A549 (cell line): ENCODE results near the gene SEC14L5. TPM values are rescaled to one million over a fixed set of nuclear protein-coding genes. Genes with fewer than 3 reads are reported as not detected.

Experiments
- ATAC-seq, 2 experiments: fragments of 200-7000 bp in 1 of 2; fragments of >200 bp in 1 of 2; cut with Nextera tagmentation in 1 of 2; cut with Tn5 transposase in 1 of 2; 3 replicates each; pipeline versions ENCODE4 v1.8.0 to v1.9.1; 2018 to 2020; ENCODE audit warnings: mild to moderate bottlenecking in 1 of 2, moderate library complexity in 1 of 2
- CTCF ChIA-PET: fragments of 300-600 bp; sonication (Branson Sonifier 250); formaldehyde crosslinking; extraction: SDS; loops from one replicate; lab custom pipeline; 2021; ENCODE audit warnings: antibody characterized with exemption, inconsistent platforms; lab: Yijun Ruan, JAX
- POLR2A ChIA-PET: fragments of 350-600 bp; formaldehyde crosslinking; extraction: SDS; loops from one replicate; lab custom pipeline; 2021; ENCODE audit warnings: antibody characterized with exemption, inconsistent platforms; lab: Yijun Ruan, JAX
- DNase-seq, 2 experiments: peaks; one replicate each; pipeline versions ENCODE4 v3.0.0 to v3.0.0-alpha.2; 2011 to 2016; ENCODE audit warnings: low read depth in 1 of 2, low spot score in 1 of 2
- FAIRE-seq: peaks from 2 replicates; lab custom pipeline; 2011; peaks lifted over from hg19 to GRCh38; lab: Jason Lieb, UNC
- H3K27ac ChIP-seq, 2 experiments: fragments of >200 bp; sonication (Bioruptor Twin); formaldehyde crosslinking; 3 replicates each; pipeline ENCODE4 v1.5.1; 2016 to 2017
- H3K4me1 ChIP-seq: fragments of >200 bp; sonication (Bioruptor Twin); formaldehyde crosslinking; 3 replicates; pipeline ENCODE4 v1.6.1; 2016
- H3K4me2 ChIP-seq: fragments of >200 bp; sonication (Bioruptor Twin); formaldehyde crosslinking; 3 replicates; pipeline ENCODE4 v1.6.1; 2016
- H3K4me3 ChIP-seq: fragments of >200 bp; sonication (Bioruptor Twin); formaldehyde crosslinking; 3 replicates; pipeline ENCODE4 v1.5.1; 2016
- H3K9me3 ChIP-seq: fragments of >200 bp; sonication (Bioruptor Twin); formaldehyde crosslinking; 3 replicates; pipeline ENCODE4 v1.6.1; 2016
- BHLHE40 ChIP-seq: IDR thresholded peaks from 2 replicates; pipeline ENCODE4 v1.6.1; 2012; ENCODE audit warnings: low read depth, low read length, inconsistent platforms
- CHD4 ChIP-seq: fragments of 200-600 bp; sonication (generic); IDR thresholded peaks from 2 replicates; pipeline ENCODE4 v1.6.1; 2016; ENCODE audit warnings: antibody characterized with exemption, mild to moderate bottlenecking, borderline replicate concordance
- E2F6 ChIP-seq: IDR thresholded peaks from 2 replicates; pipeline ENCODE4 v1.6.1; 2012; ENCODE audit warnings: low read depth, borderline replicate concordance
- ESRRA ChIP-seq: fragments of 150-350 bp; IDR thresholded peaks from 2 replicates; pipeline ENCODE4 v1.6.1; 2014; ENCODE audit warnings: mild to moderate bottlenecking, low read length, borderline replicate concordance
- FOSB ChIP-seq: fragments of 250-450 bp; sonication (Bioruptor Pico); IDR thresholded peaks from 2 replicates; pipeline ENCODE4 v1.5.0; 2020; ENCODE audit warnings: mild to moderate bottlenecking, moderate library complexity
- MYC ChIP-seq: IDR thresholded peaks from 2 replicates; pipeline ENCODE4 v1.6.1; 2012; ENCODE audit warnings: mild to moderate bottlenecking, inconsistent platforms, low read length, improper control_type of control experiment, borderline replicate concordance
- NR3C1 ChIP-seq: fragments of >200 bp; sonication (Bioruptor Twin); formaldehyde crosslinking; IDR thresholded peaks from 3 replicates; pipeline ENCODE4 v1.6.1; 2017
- POLR2AphosphoS2 ChIP-seq: conservative IDR thresholded peaks from 2 replicates; pipeline ENCODE4 v1.6.1; 2012; ENCODE audit warnings: low read length, improper control_type of control experiment, inconsistent platforms
- RAD21 ChIP-seq, 2 experiments: fragments of >200 bp in 1 of 2; sonication (Bioruptor Twin) in 1 of 2; formaldehyde crosslinking in 1 of 2; IDR thresholded peaks in 1 of 2; conservative IDR thresholded peaks in 1 of 2; 2 replicates in 1 of 2; 3 replicates in 1 of 2; pipeline ENCODE4 v1.6.1; 2012 to 2018; ENCODE audit warnings: inconsistent platforms in 1 of 2
- RNF2 ChIP-seq: fragments of 200-600 bp; sonication (generic); IDR thresholded peaks from 2 replicates; pipeline ENCODE4 v1.6.1; 2016; ENCODE audit warnings: low read depth, mild to moderate bottlenecking, antibody characterized with exemption, moderate library complexity, borderline replicate concordance
- TFCP2L1 ChIP-seq: fragments of 250-450 bp; sonication (Bioruptor Pico); IDR thresholded peaks from 2 replicates; pipeline ENCODE4 v1.5.0; 2021; ENCODE audit warnings: mild to moderate bottlenecking
- TP53 ChIP-seq: fragments of 250-450 bp; sonication (Bioruptor Pico); IDR thresholded peaks from 2 replicates; pipeline ENCODE4 v1.5.0; 2021; ENCODE audit warnings: mild to moderate bottlenecking, moderate library complexity
- WGBS: methylation state at CpG from one replicate; pipeline ENCODE4 v1.1.6; 2017; ENCODE audit errors: missing lambda C conversion rate; 5-methylcytosine and 5-hydroxymethylcytosine counted together
- polyA plus RNA-seq, 4 experiments: library from polyadenylated mRNA; depleted of rRNA in 3 of 4; stranded (reverse); fragments of >200 nt; fragmentation: RNase III in 1 of 4; extraction: RNeasy Plus Mini Kit Qiagen cat#74134 plus additional on column Dnase treatment in 1 of 4; gene quantifications; 2 replicates in 3 of 4; 3 replicates in 1 of 4; pipeline ENCODE4 v1.2.3, GENCODE V29; 2011 to 2017
- TF ChIP-seq, protein P1 (sequence below): fragments of 200-600 bp; sonication (generic); IDR thresholded peaks from 2 replicates; pipeline ENCODE4 v1.6.1; 2016; ENCODE audit warnings: antibody characterized with exemption, mild to moderate bottlenecking, moderate library complexity

SEC14L5 gene
- polyA plus RNA-seq, 2 of the 4 experiments (the other 2 are of a cell fraction) = 0.03 to 0.05 TPM

- 52% methylated on average over 6 of the region's 10 CpGs for WGBS
- ChIA-PET CTCF (interaction anchor here (0.6 to 1.3 kb wide), 6 partner anchors 9 to 33 kb away, joined by 3 to 7 read pairs (median 4); no protein-coding TSS in a partner anchor), POLR2A (no interaction called here)
- no peak for FAIRE-seq
- Histone ChIP-seq H3K4me2 (no peak overlapping the region), H3K4me3 (no peak overlapping the region), H3K27ac (no peak overlapping the region), H3K4me1 (peaks cover 3% of the 10 kb centered on the region; the same call in 1 of the 3 replicates), H3K9me3 (no peaks in the 10 kb centered on the region)
- ATAC-seq = no peak
- TF ChIP-seq MYC = no peak
- no peak for TF ChIP-seq E2F6
- DNase-seq = no peak
Measured at GRCh38 chr16:5060073-5060641, 102.0 kb downstream of the SEC14L5 start.

GRCh38 chr16:5062051-5062450, 103.9 kb downstream of the SEC14L5 start:
- FAIRE-seq (no peak), ATAC-seq (0 out of 6 replicates have a peak, but pooled peaks of 1 of the 2 experiments have one; percentile 26), DNase-seq (no peak)
- ChIA-PET POLR2A (no interaction called here), CTCF (interaction anchor here (0.6 to 2.2 kb wide), 5 partner anchors 9 to 40 kb away, joined by 3 to 5 read pairs (median 4); no protein-coding TSS in a partner anchor)
- no peak overlapping the region for H3K4me2 ChIP-seq
- no peaks in the 10 kb centered on the region for H3K9me3 ChIP-seq
- no peak overlapping the region for H3K27ac ChIP-seq
- H3K4me1 ChIP-seq = peaks cover 6% of the 10 kb centered on the region; the same call in 1 of the 3 replicates
- WGBS = 60% methylated on average over 9 of the region's 11 CpGs
- TF ChIP-seq CHD4 (no peak), TFCP2L1 (CRISPR knock-in tag) (no peak), NR3C1 (no peak), POLR2AphosphoS2 (no peak), TP53 (no peak), FOSB (CRISPR knock-in tag) (no peak), RNF2 (no peak)
- TF ChIP-seq, protein P1, sequence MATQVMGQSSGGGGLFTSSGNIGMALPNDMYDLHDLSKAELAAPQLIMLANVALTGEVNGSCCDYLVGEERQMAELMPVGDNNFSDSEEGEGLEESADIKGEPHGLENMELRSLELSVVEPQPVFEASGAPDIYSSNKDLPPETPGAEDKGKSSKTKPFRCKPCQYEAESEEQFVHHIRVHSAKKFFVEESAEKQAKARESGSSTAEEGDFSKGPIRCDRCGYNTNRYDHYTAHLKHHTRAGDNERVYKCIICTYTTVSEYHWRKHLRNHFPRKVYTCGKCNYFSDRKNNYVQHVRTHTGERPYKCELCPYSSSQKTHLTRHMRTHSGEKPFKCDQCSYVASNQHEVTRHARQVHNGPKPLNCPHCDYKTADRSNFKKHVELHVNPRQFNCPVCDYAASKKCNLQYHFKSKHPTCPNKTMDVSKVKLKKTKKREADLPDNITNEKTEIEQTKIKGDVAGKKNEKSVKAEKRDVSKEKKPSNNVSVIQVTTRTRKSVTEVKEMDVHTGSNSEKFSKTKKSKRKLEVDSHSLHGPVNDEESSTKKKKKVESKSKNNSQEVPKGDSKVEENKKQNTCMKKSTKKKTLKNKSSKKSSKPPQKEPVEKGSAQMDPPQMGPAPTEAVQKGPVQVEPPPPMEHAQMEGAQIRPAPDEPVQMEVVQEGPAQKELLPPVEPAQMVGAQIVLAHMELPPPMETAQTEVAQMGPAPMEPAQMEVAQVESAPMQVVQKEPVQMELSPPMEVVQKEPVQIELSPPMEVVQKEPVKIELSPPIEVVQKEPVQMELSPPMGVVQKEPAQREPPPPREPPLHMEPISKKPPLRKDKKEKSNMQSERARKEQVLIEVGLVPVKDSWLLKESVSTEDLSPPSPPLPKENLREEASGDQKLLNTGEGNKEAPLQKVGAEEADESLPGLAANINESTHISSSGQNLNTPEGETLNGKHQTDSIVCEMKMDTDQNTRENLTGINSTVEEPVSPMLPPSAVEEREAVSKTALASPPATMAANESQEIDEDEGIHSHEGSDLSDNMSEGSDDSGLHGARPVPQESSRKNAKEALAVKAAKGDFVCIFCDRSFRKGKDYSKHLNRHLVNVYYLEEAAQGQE = no peak
- TF ChIP-seq, all 56 proteins: peak for 0
- H3K4me3 ChIP-seq = no peak overlapping the region

GRCh38 chr16:5062790-5063765, 104.9 kb downstream of the SEC14L5 start:
- peak; percentile 46 to 60; a peak in 5 of 6 replicates for ATAC-seq
- Histone ChIP-seq H3K27ac (no peak overlapping the region), H3K4me1 (peaks cover 6% of the 10 kb centered on the region; the same call in 1 of the 3 replicates), H3K4me2 (no peak overlapping the region), H3K9me3 (no peaks in the 10 kb centered on the region), H3K4me3 (no peak overlapping the region)
- 34% methylated on average over 19 of the region's 19 CpGs for WGBS
- no peak for FAIRE-seq
- TF ChIP-seq ESRRA = no peak
- TF ChIP-seq NR3C1 = no peak
- peak in 1 of 2 experiments; percentile 27; a peak in 1 of 5 replicates for TF ChIP-seq RAD21 (conservative IDR thresholded peaks at IDR 0.05 in 1 of 2, IDR thresholded peaks at IDR 0.05 in 1 of 2)
- no peak for TF ChIP-seq BHLHE40
- ChIA-PET CTCF (interaction anchor here (0.8 to 2.2 kb wide), 7 partner anchors 9 to 41 kb away, joined by 3 to 6 read pairs (median 4); no protein-coding TSS in a partner anchor), POLR2A (no interaction called here)
- peak in 1 of 2 experiments; percentile 31 for DNase-seq
